ENCODE results near the gene SPO11.

- TF ChIP-seq CTCF (IDR thresholded peaks at IDR 0.05) (no peak), POLR2A (IDR thresholded peaks at IDR 0.05) (no peak)
Observed at GRCh38 chr20:57312138-57312537, 17.5 kb upstream of the SPO11 start.
